CD4-positive, alpha-beta T cell (primary cell): ENCODE data around the gene MAPKAP1. TPM values are rescaled to one million over a fixed set of nuclear protein-coding genes. Genes with fewer than 3 reads are reported as not detected.
"Not testable (repeated sequence)": the region's sequence is repeated elsewhere in the genome, so short reads cannot be mapped to it uniquely, and the experiment has no call there.

Experiments
- ATAC-seq: fragments of 200-7000 bp; cut with Tn5 transposase; one replicate; pipeline ENCODE4 v1.10.0; 2022; ENCODE audit warnings: mild to moderate bottlenecking; ENCODE audit not compliant: poor library complexity
- CTCF ChIA-PET: fragments of 350-600 bp; sonication (Branson Sonifier 250); formaldehyde crosslinking; loops from one replicate; lab custom pipeline; 2021; ENCODE audit warnings: antibody characterized with exemption, inconsistent platforms; lab: Charles Lee
- POLR2A ChIA-PET: fragments of 350-600 bp; sonication (Branson Sonifier 250); formaldehyde crosslinking; loops from one replicate; lab custom pipeline; 2021; ENCODE audit warnings: antibody characterized with exemption, inconsistent platforms; lab: Charles Lee
- DNase-seq, 14 experiments: peaks; one replicate each; pipeline ENCODE4 v3.0.0-alpha.2; 2013 to 2020; ENCODE audit warnings: mixed read lengths in 2 of 14
- H3K27ac ChIP-seq, 2 donors: one replicate each; pipeline versions ENCODE4 v1.5.1 to v1.7.0; 2013; ENCODE audit warnings: low read length in 2 of 2, low read depth in 1 of 2, mild to moderate bottlenecking in 1 of 2
- H3K27me3 ChIP-seq, 2 experiments: 1 replicate in 1 of 2; 2 replicates in 1 of 2; pipeline versions ENCODE4 v1.6.1 to v1.7.0; 2013; ENCODE audit warnings: low read length in 2 of 2, control low read depth in 1 of 2, mild to moderate bottlenecking in 1 of 2, moderate library complexity in 1 of 2; ENCODE audit not compliant: insufficient read depth in 2 of 2, control insufficient read depth in 1 of 2
- H3K36me3 ChIP-seq: one replicate; pipeline ENCODE4 v1.6.1; 2013; ENCODE audit warnings: low read length, control low read depth; ENCODE audit not compliant: insufficient read depth
- H3K4me1 ChIP-seq: one replicate; pipeline ENCODE4 v1.6.1; 2013; ENCODE audit warnings: low read length, control low read depth; ENCODE audit not compliant: insufficient read depth
- H3K4me3 ChIP-seq: one replicate; pipeline ENCODE4 v1.5.1; 2013; ENCODE audit warnings: mild to moderate bottlenecking, low read length, moderate library complexity
- H3K9me3 ChIP-seq, 2 experiments: 1 replicate in 1 of 2; 2 replicates in 1 of 2; pipeline versions ENCODE4 v1.6.1 to v1.7.0; 2013; ENCODE audit warnings: low read length in 2 of 2, mild to moderate bottlenecking in 2 of 2, control low read depth in 1 of 2, moderate library complexity in 1 of 2; ENCODE audit not compliant: control insufficient read depth in 1 of 2, insufficient read depth in 1 of 2
- H3K27ac Mint-ChIP-seq: one replicate; pipeline ENCODE4 v1.8.0; 2020; ENCODE audit warnings: mixed read lengths
- H3K27me3 Mint-ChIP-seq: one replicate; pipeline ENCODE4 v1.8.0; 2021; ENCODE audit warnings: mixed read lengths
- H3K36me3 Mint-ChIP-seq: one replicate; pipeline ENCODE4 v1.8.0; 2021; ENCODE audit warnings: low read depth, mixed read lengths
- H3K4me1 Mint-ChIP-seq: one replicate; pipeline ENCODE4 v1.8.0; 2021; ENCODE audit warnings: low read depth, mixed read lengths
- H3K4me3 Mint-ChIP-seq: one replicate; pipeline ENCODE4 v1.8.0; 2020; ENCODE audit warnings: mild to moderate bottlenecking, mixed read lengths
- H3K9me3 Mint-ChIP-seq: one replicate; pipeline ENCODE4 v1.8.0; 2020; ENCODE audit warnings: mixed read lengths
- CTCF ChIP-seq: fragments of 200-600 bp; IDR thresholded peaks from one replicate; pipeline ENCODE4 v1.8.0; 2022; ENCODE audit warnings: antibody characterized with exemption, mild to moderate bottlenecking
- intact Hi-C, 2 experiments: fragments of 100-400 bp; cut with DNase I in 1 of 2; cut with micrococcal nuclease in 1 of 2; formaldehyde crosslinking; loops; one replicate each; pipeline versions ENCODE4 v1.15.1 to v1.9.0; 2023 to 2025; cut with DNase I, micrococcal nuclease
- total RNA-seq, 174 experiments: library from RNA in 2 of 174; stranded (reverse) in 2 of 174; gene quantifications; one replicate each; pipeline ENCODE4 v1.2.3 and lab custom pipeline; 2021 to 2026

Gene MAPKAP1
- total RNA-seq, 2 experiments from 2014 or later = 40.3 to 44.9 TPM

GRCh38 chr9:125571824-125572223 is 135.2 kb downstream of the MAPKAP1 start:
- H3K36me3 Mint-ChIP-seq = peaks cover 53% of the 10 kb centered on the region

GRCh38 chr9:125570246-125570645 is 136.8 kb downstream of the MAPKAP1 start:
- H3K9me3 Mint-ChIP-seq = peaks cover 9% of the 10 kb centered on the region
- ChIA-PET CTCF (interaction anchor here (1.4 kb wide), 1 partner anchor 12 kb away, joined by 5 read pairs; no protein-coding TSS in a partner anchor), POLR2A (no interaction called here)
- Histone ChIP-seq H3K27me3 (no peaks in the 10 kb centered on the region), H3K27ac (no peak overlapping the region), H3K36me3 (peaks cover 5% of the 10 kb centered on the region), H3K4me1 (no peaks in the 10 kb centered on the region), H3K4me3 (no peak overlapping the region), H3K9me3 (peaks cover 3 to 6% of the 10 kb centered on the region in 2 experiments)
- H3K4me1 Mint-ChIP-seq = no peaks in the 10 kb centered on the region
- H3K4me3 Mint-ChIP-seq = no peak overlapping the region
- ATAC-seq (no peak), DNase-seq (no peak)
- H3K27ac Mint-ChIP-seq = no peak overlapping the region
- intact Hi-C loops = no loop called here
- H3K27me3 Mint-ChIP-seq = no peaks in the 10 kb centered on the region
- TF ChIP-seq CTCF = no peak
- peaks cover 40% of the 10 kb centered on the region for H3K36me3 Mint-ChIP-seq

More at GRCh38 chr9:125571824-125572223, 135.2 kb downstream of the MAPKAP1 start:
- H3K4me1 Mint-ChIP-seq, DNase-seq, H3K4me3 Mint-ChIP-seq, H3K27ac Mint-ChIP-seq, H3K27me3 Mint-ChIP-seq, ATAC-seq, H3K27me3 ChIP-seq, intact Hi-C loops, CTCF ChIA-PET, H3K4me1 ChIP-seq, H3K4me3 ChIP-seq, H3K36me3 ChIP-seq, POLR2A ChIA-PET, H3K27ac ChIP-seq, H3K9me3 Mint-ChIP-seq: not testable (repeated sequence)
- peaks cover 3 to 11% of the 10 kb centered on the region in 2 experiments for H3K9me3 ChIP-seq

GRCh38 chr9:125568621-125569020 is 138.4 kb downstream of the MAPKAP1 start:
- Mint-ChIP-seq H3K4me1 (peaks cover 4% of the 10 kb centered on the region), H3K27ac (no peak overlapping the region), H3K9me3 (peaks cover 9% of the 10 kb centered on the region), H3K36me3 (peaks cover 24% of the 10 kb centered on the region), H3K27me3 (no peaks in the 10 kb centered on the region), H3K4me3 (no peak overlapping the region)
- ChIA-PET POLR2A (no interaction called here), CTCF (interaction anchor here (1.3 to 1.4 kb wide), 2 partner anchors 10 kb away, joined by 3 to 5 read pairs; no protein-coding TSS in a partner anchor)
- peaks cover 3 to 6% of the 10 kb centered on the region in 2 experiments for H3K9me3 ChIP-seq
- no peak overlapping the region for H3K27ac ChIP-seq
- H3K36me3 ChIP-seq = peaks cover 2% of the 10 kb centered on the region
- DNase-seq (no peak), ATAC-seq (no peak)
- no peaks in the 10 kb centered on the region for H3K27me3 ChIP-seq
- H3K4me1 ChIP-seq = no peaks in the 10 kb centered on the region
- no peak overlapping the region for H3K4me3 ChIP-seq
- intact Hi-C loops = loop anchor here in 1 of 2 experiments (10.0 kb wide), 1 partner anchor 276 kb away; no protein-coding TSS in a partner anchor
- no peak for TF ChIP-seq CTCF

- H3K27ac ChIP-seq, H3K27ac Mint-ChIP-seq, H3K9me3 ChIP-seq, H3K27me3 Mint-ChIP-seq, H3K36me3 Mint-ChIP-seq, H3K9me3 Mint-ChIP-seq, H3K4me3 ChIP-seq, H3K27me3 ChIP-seq, POLR2A ChIA-PET, H3K4me3 Mint-ChIP-seq, H3K36me3 ChIP-seq, H3K4me1 ChIP-seq, ATAC-seq, DNase-seq: not testable (repeated sequence)
- intact Hi-C loops = loop anchor here in 1 of 2 experiments (10.0 kb wide), 1 partner anchor 279 kb away; no protein-coding TSS in a partner anchor
- H3K4me1 Mint-ChIP-seq = peaks cover 14% of the 10 kb centered on the region
- CTCF ChIA-PET = interaction anchor here (0.7 kb wide), 1 partner anchor 8 kb away, joined by 3 read pairs; no protein-coding TSS in a partner anchor
Measured at GRCh38 chr9:125566051-125566450, 141.0 kb downstream of the MAPKAP1 start.
